K562 (cell line): Measurements from ENCODE around the gene FOXR1. TPM values are rescaled to one million over a fixed set of nuclear protein-coding genes. Genes with fewer than 3 reads are reported as not detected.

Source experiments
- ARID2 ChIP-seq: fragments of 450-650 bp; IDR thresholded peaks from 2 replicates; pipeline ENCODE4 v1.6.1; 2017; ENCODE audit warnings: antibody characterized with exemption, mild to moderate bottlenecking
- BMI1 ChIP-seq: fragments of 150-350 bp; IDR thresholded peaks from 2 replicates; pipeline ENCODE4 v1.6.1; 2014; ENCODE audit warnings: low read length
- ESRRA ChIP-seq: fragments of 450-650 bp; IDR thresholded peaks from 2 replicates; pipeline ENCODE4 v1.6.1; 2014; ENCODE audit warnings: low read depth, mild to moderate bottlenecking, moderate library complexity, borderline replicate concordance
- FOSL1 ChIP-seq: fragments of 200-800 bp; sonication (Bioruptor generic); conservative IDR thresholded peaks from 2 replicates; pipeline ENCODE4 v1.6.1; 2016; ENCODE audit warnings: missing genetic modification characterization, missing compliant biosample characterization
- LARP7 ChIP-seq: fragments of 450-650 bp; IDR thresholded peaks from 2 replicates; pipeline ENCODE4 v1.6.1; 2016
- LCOR ChIP-seq: sonication (generic); formaldehyde crosslinking; IDR thresholded peaks from 2 replicates; pipeline ENCODE4 v1.8.0; 2022; ENCODE audit warnings: mild to moderate bottlenecking, missing genetic modification reagents
- LEF1 ChIP-seq: fragments of 450-650 bp; IDR thresholded peaks from 2 replicates; pipeline ENCODE4 v1.6.1; 2016; ENCODE audit warnings: mild to moderate bottlenecking
- MCM3 ChIP-seq: fragments of 450-650 bp; IDR thresholded peaks from 2 replicates; pipeline ENCODE4 v1.6.1; 2016
- NFATC3 ChIP-seq: fragments of 450-650 bp; IDR thresholded peaks from 2 replicates; pipeline ENCODE4 v1.6.1; 2017; ENCODE audit warnings: mild to moderate bottlenecking
- NFIC ChIP-seq: fragments of 450-650 bp; IDR thresholded peaks from 2 replicates; pipeline ENCODE4 v1.6.1; 2017; ENCODE audit warnings: mild to moderate bottlenecking, inconsistent platforms
- RBM17 ChIP-seq: fragments of 200-400 bp; formaldehyde crosslinking; IDR thresholded peaks from 2 replicates; pipeline ENCODE4 v1.6.1; 2017; ENCODE audit warnings: low read depth, mild to moderate bottlenecking, low read length, borderline replicate concordance
- RFX5 ChIP-seq: IDR thresholded peaks from 2 replicates; pipeline ENCODE4 v1.6.1; 2011; ENCODE audit warnings: low read depth, mild to moderate bottlenecking, improper control_type of control experiment, low read length
- RFX7 ChIP-seq: fragments of 250-450 bp; sonication (Bioruptor Pico); IDR thresholded peaks from 2 replicates; pipeline ENCODE4 v1.5.1; 2021; ENCODE audit warnings: mild to moderate bottlenecking
- STAG1 ChIP-seq: sonication (generic); formaldehyde crosslinking; IDR thresholded peaks from 2 replicates; pipeline ENCODE4 v1.5.0; 2020; ENCODE audit warnings: missing genetic modification reagents, borderline replicate concordance
- TAF1 ChIP-seq: IDR thresholded peaks from 2 replicates; pipeline ENCODE4 v1.6.1; 2011; ENCODE audit warnings: mild to moderate bottlenecking, low read length, moderate library complexity; ENCODE audit not compliant: insufficient read depth, control insufficient read depth, severe bottlenecking; ENCODE audit errors: extremely low read depth
- TEAD2 ChIP-seq: fragments of 450-650 bp; IDR thresholded peaks from 2 replicates; pipeline ENCODE4 v1.6.1; 2016; ENCODE audit warnings: missing genetic modification characterization, control low read depth, missing compliant biosample characterization
- XRCC3 ChIP-seq: fragments of 450-650 bp; IDR thresholded peaks from 2 replicates; pipeline ENCODE4 v1.6.1; 2017; ENCODE audit warnings: mild to moderate bottlenecking, moderate library complexity
- ZFPM2 ChIP-seq: fragments of 250-450 bp; sonication (Bioruptor Pico); IDR thresholded peaks from 2 replicates; pipeline ENCODE4 v1.5.1; 2022; ENCODE audit warnings: mild to moderate bottlenecking
- ZNF384 ChIP-seq: IDR thresholded peaks from 2 replicates; pipeline ENCODE4 v1.6.1; 2012; ENCODE audit warnings: low read depth, low read length, improper control_type of control experiment
- ZNF707 ChIP-seq: fragments of 250-450 bp; sonication (Bioruptor Pico); conservative IDR thresholded peaks from 2 replicates; pipeline ENCODE4 v1.8.0; 2022; ENCODE audit warnings: inconsistent platforms, mild to moderate bottlenecking, moderate library complexity
- ZNF79 ChIP-seq: fragments of 250-450 bp; sonication (Bioruptor Pico); IDR thresholded peaks from 2 replicates; pipeline ENCODE4 v1.4.0; 2020; ENCODE audit warnings: low read depth, mild to moderate bottlenecking, moderate library complexity
- polyA plus RNA-seq, 8 experiments: library from polyadenylated mRNA; depleted of rRNA in 4 of 8; stranded (reverse) in 5 of 8; unstranded in 3 of 8; fragments of >200 nt; fragmentation: Nextera tagmentation in 2 of 8; fragmentation: Illumina TruSeq in 1 of 8; extraction: Ambion mirVana in 2 of 8; extraction: Trizol in 1 of 8; gene quantifications; 2 replicates each; pipeline versions ENCODE4 v1.2.1 to v1.2.3, GENCODE V29; 2011 to 2014; ENCODE audit warnings: inconsistent platforms in 1 of 8, missing spikeins in 1 of 8
- total RNA-seq, 7 experiments: library from RNA; depleted of rRNA in 6 of 7; stranded (reverse); fragments of >200 nt in 6 of 7; fragmentation: Illumina TruSeq in 2 of 7; extraction: Trizol in 2 of 7; gene quantifications; 2 replicates each; pipeline versions ENCODE4 v1.2.1 to v1.2.3, GENCODE V29; 2011 to 2021; ENCODE audit warnings: low replicate concordance in 1 of 7
- TF ChIP-seq, protein P1 (sequence below), 2 experiments: fragments of 450-650 bp; IDR thresholded peaks; 2 replicates each; pipeline ENCODE4 v1.6.1; 2016
- TF ChIP-seq, protein P2 (sequence below): fragments of 450-650 bp; IDR thresholded peaks from 2 replicates; pipeline ENCODE4 v1.6.1; 2017; ENCODE audit warnings: antibody characterized with exemption
- TF ChIP-seq, protein P3 (sequence below): IDR thresholded peaks from 2 replicates; pipeline ENCODE4 v1.6.1; 2014; ENCODE audit warnings: antibody characterized with exemption
- TF ChIP-seq, protein P4 (sequence below): sonication (generic); formaldehyde crosslinking; IDR thresholded peaks from 2 replicates; pipeline ENCODE4 v1.8.0; 2022; ENCODE audit warnings: missing genetic modification reagents, mild to moderate bottlenecking, moderate library complexity, borderline replicate concordance

FOXR1 gene
- total and polyA plus RNA-seq, 9 of the 15 experiments (the other 6 are each of a cell fraction or from before 2014, with no cell fraction given) = not detected

DNA sequence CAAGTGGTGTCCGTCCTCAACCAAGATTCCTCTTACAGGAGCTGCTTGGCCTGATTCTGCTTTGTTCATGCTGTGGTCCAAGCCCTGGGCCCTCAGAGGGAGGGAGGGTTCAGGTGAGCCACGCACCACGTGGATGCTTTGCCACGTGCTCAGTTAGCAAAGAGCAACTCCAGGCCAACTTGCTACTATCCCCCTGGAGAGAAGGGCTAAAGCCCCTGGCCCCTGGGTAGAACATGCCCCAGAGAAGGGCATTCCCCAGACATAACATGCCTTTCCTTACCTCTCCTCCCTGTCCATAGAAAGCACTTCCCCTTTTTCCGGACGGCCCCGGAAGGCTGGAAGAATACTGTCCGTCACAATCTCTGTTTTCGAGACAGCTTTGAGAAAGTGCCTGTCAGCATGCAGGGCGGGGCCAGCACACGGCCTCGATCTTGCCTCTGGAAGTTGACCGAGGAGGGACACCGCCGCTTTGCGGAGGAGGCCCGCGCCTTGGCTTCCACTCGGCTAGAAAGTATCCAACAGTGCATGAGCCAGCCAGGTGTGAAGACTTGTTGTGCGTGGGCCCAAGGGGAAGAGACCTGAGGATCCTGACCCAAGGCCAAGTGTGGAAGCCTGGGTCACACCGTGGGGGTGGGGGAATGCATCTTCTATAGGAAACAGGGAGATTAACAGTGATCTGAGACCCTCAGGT lies 8.8 kb downstream of the FOXR1 start (continued):
- TF ChIP-seq ZNF707 = no peak
- no peak for TF ChIP-seq ZNF79 (CRISPR knock-in tag)
- peak; percentile 63; the same call in 1 of the 2 replicates for TF ChIP-seq LEF1
- TF ChIP-seq MCM3 = no peak
- TF ChIP-seq ARID2 = no peak
- no peak for TF ChIP-seq ESRRA
- TF ChIP-seq RFX5 = no peak
- TF ChIP-seq LARP7 = no peak
- TF ChIP-seq NFIC = no peak
- no peak for TF ChIP-seq NFATC3
- no peak for TF ChIP-seq ZNF384
- TF ChIP-seq STAG1 = no peak
- no peak for TF ChIP-seq RFX7 (CRISPR knock-in tag)
- peak; percentile 42 for TF ChIP-seq TAF1
- TF ChIP-seq, protein P1, sequence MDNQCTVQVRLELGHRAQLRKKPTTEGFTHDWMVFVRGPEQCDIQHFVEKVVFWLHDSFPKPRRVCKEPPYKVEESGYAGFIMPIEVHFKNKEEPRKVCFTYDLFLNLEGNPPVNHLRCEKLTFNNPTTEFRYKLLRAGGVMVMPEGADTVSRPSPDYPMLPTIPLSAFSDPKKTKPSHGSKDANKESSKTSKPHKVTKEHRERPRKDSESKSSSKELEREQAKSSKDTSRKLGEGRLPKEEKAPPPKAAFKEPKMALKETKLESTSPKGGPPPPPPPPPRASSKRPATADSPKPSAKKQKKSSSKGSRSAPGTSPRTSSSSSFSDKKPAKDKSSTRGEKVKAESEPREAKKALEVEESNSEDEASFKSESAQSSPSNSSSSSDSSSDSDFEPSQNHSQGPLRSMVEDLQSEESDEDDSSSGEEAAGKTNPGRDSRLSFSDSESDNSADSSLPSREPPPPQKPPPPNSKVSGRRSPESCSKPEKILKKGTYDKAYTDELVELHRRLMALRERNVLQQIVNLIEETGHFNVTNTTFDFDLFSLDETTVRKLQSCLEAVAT (IDR thresholded peaks at IDR 0.05) = no peak
- TF ChIP-seq, protein P2, sequence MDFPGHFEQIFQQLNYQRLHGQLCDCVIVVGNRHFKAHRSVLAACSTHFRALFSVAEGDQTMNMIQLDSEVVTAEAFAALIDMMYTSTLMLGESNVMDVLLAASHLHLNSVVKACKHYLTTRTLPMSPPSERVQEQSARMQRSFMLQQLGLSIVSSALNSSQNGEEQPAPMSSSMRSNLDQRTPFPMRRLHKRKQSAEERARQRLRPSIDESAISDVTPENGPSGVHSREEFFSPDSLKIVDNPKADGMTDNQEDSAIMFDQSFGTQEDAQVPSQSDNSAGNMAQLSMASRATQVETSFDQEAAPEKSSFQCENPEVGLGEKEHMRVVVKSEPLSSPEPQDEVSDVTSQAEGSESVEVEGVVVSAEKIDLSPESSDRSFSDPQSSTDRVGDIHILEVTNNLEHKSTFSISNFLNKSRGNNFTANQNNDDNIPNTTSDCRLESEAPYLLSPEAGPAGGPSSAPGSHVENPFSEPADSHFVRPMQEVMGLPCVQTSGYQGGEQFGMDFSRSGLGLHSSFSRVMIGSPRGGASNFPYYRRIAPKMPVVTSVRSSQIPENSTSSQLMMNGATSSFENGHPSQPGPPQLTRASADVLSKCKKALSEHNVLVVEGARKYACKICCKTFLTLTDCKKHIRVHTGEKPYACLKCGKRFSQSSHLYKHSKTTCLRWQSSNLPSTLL = no peak
- TF ChIP-seq, protein P3, sequence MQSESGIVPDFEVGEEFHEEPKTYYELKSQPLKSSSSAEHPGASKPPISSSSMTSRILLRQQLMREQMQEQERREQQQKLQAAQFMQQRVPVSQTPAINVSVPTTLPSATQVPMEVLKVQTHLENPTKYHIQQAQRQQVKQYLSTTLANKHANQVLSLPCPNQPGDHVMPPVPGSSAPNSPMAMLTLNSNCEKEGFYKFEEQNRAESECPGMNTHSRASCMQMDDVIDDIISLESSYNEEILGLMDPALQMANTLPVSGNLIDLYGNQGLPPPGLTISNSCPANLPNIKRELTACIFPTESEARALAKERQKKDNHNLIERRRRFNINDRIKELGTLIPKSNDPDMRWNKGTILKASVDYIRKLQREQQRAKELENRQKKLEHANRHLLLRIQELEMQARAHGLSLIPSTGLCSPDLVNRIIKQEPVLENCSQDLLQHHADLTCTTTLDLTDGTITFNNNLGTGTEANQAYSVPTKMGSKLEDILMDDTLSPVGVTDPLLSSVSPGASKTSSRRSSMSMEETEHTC = no peak
- TF ChIP-seq LCOR (CRISPR knock-in tag) = no peak
- TF ChIP-seq BMI1 = no peak
- TF ChIP-seq XRCC3 = no peak
- TF ChIP-seq TEAD2 (tag) = 0 out of 2 replicates have a peak, but pooled peaks have one; percentile 34
- no peak for TF ChIP-seq FOSL1 (tag)
- TF ChIP-seq RBM17 = no peak
- TF ChIP-seq, protein P4, sequence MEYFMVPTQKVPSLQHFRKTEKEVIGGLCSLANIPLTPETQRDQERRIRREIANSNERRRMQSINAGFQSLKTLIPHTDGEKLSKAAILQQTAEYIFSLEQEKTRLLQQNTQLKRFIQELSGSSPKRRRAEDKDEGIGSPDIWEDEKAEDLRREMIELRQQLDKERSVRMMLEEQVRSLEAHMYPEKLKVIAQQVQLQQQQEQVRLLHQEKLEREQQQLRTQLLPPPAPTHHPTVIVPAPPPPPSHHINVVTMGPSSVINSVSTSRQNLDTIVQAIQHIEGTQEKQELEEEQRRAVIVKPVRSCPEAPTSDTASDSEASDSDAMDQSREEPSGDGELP (CRISPR knock-in tag) = peak; percentile 80; the same call in 1 of the 2 replicates
- no peak for TF ChIP-seq ZFPM2 (CRISPR knock-in tag)
